Measurements from ENCODE around the gene RBM38.

The RBM38 gene

DNA sequence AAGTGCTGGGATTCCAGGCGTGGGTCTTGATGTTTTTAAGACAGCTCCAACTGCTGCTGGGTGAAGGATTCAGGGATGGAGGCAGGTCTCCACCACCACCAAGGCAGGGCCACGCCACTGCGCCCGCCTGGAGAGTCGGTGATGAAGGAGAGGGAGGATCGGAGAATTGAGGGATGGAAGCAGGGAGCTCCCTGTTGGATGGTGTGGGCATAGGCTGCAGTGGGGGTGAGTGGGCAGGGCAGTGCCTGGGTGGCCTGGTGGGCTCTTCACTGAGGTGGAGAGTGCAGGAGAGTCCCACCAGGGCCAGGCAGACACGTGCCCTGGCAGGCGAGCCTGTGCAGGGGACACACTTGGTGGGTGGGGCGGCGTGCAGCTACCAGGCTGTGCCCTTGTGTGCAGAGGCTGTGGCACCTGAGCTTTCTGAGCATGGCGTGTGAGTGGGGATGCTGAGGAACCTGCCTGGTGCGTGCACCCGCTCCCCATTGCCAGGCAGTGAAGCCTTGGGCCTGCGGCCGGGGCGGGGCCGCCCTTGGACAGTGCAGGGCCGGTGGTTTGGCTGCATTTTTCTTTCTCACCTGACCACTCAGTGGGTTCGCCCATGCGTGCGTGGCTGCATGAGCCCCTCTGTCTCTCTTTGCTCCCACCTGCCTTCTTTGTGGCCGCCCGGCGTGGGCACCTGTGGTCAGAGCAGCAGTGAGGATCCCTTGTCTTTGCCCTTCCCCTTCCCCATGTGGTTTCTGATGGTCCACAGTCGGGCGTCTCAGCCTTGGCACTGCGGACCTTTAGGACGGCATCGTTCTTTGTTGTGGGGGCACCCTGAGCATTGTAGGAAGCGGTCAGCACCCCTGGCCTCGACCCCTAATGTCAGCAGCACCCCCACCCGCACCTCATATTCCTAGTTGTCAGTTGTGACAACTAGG is 11.3 kb downstream of the RBM38 start:
- H3K4me3 ChIP-seq (ENCODE audit: low read depth, low read length): no peak overlapping the region

DNA sequence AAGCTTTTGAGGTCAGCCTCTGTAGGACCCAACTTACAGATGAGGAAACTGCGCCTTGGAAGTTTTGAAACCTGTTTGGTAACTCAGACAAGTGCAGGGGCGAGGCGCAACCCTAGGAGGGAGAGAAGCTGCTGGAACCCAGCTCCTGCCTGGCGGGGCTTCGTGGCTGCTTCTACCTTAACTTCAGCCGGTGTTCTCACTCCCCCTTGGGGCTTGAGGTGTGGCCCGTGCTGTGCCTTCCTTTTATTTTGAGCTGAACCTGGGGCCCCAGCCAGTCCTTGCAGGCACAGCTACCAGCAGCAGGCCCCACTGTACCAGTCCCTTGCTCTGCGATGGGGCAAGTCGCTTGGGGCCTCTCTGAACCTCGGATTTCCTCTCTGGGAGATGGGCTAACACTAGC is 12.0 kb downstream of the RBM38 start:
- no peak overlapping the region for H3K4me3 ChIP-seq (ENCODE audit: low read depth, low read length)

DNA sequence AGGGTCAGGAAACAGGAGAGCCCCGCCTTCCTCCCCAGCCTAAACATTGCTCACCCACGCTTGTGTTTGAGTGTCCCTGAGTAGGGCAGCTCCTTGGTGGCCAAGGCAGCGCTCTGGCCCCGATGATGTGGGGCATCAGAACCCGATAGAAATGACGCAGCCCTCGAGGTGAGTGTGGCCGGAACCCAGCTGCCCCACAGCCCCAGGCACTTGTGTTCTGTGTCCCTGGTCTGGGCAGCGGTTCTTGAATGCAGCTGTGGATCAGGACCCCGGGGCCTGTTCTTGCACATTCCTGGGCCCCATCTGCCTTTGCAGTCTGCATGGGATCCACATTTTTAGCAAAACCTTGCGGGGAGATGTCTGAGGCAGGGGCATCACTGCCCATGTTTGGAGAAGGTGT is 12.8 kb downstream of the RBM38 start:
- H3K4me3 ChIP-seq (ENCODE audit: low read depth, low read length): no peak overlapping the region

DNA sequence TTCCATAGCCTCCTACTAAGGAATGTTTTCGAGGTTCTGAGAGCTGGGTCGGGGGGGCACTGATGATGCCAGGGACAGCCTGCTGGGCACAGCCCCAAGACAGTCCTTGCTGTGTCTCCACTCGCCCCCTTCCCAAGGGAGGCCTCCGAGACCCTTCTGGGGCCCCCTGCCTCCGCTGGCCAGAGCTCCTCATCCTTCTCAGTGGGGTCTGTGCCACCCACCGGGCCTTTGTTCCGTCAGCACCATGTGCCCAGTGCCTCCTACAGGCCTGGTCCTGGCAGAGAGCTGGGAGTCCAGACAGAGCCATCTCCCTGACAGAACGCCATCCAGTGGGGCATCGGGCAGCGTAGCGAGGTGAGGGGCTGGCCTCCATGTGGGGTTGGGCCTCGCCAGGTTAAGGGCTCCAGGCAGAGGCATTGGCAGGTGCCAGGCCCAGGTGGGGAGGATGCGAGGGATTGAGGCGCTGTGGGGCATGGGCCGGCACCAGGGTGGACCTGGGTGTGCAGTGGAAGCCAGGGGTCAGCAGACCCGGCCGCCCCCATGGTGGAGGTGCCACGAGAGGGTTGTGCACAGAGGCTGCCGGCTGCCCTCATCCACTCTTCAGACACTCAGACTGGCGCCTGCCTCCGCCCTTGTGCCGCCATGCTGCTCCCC is 13.3 kb downstream of the RBM38 start:
- no peak overlapping the region for H3K4me3 ChIP-seq (ENCODE audit: low read depth, low read length)

DNA sequence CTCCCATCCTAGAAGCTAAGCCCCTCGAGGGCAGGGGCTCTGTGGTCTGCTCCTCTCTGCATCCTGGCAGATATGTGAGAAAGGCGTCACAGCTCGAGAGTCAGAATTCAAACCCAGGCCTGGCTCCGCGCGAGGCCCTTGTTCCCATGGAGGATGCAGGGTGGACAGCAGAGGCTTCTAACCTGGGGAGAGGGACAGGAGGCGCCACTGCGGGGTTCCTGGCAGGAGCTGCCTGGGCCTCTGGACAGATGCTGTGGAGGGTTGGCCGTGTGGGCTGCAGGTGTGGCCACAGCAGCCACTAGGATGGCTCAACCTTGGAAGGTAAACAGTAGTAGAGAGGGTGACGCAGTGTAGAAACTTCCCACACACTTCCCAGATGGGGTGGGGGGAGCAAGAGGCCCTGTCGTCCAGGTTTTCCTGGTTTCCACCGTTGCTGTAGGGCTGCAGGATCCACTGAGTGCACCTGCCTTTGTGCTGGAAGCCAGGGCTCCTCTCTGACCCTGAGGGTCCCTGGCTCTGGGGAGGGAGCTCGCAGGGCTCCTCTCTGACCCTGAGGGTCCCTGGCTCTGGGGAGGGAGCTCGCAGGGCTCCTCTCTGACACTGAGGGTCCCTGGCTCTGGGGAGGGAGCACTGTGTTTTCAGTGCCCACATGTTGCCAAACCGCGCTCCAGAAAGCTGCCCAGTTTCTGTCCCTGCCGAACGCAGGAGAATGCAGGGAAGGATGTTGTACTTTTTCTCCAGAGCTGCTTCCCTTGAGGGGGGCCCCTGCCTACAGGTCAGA is 14.2 kb downstream of the RBM38 start:
- H3K4me3 ChIP-seq (ENCODE audit: low read depth, low read length): no peak overlapping the region

DNA sequence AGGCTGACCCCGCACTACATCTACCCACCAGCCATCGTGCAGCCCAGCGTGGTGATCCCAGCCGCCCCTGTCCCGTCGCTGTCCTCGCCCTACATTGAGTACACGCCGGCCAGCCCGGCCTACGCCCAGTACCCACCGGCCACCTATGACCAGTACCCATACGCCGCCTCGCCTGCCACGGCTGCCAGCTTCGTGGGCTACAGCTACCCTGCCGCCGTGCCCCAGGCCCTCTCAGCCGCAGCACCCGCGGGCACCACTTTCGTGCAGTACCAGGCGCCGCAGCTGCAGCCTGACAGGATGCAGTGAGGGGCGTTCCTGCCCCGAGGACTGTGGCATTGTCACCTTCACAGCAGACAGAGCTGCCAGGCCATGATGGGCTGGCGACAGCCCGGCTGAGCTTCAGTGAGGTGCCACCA is 16.4 kb downstream of the RBM38 start:
- H3K4me3 ChIP-seq (ENCODE audit: low read depth, low read length): no peak overlapping the region

DNA sequence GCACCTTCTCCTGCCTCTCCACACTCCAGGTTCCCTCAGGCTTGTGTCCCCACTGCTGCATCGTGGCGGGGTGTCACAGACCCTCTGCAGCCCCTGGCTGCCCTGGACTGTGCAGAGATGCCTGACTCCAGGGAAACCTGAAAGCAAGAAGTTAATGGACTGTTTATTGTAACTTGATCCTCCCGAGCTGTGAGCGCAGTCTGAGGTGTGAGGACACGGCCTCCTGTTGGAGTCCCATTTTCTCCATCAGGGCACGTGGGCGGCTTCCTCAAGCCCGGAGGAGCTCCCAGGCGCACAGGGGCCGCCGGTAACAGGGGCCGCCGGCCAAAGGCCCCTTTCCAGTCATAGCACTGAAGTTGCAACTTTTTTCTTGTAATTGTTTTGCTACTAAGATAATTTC is 16.9 kb downstream of the RBM38 start:
- no peak overlapping the region for H3K4me3 ChIP-seq (ENCODE audit: low read depth, low read length)

DNA sequence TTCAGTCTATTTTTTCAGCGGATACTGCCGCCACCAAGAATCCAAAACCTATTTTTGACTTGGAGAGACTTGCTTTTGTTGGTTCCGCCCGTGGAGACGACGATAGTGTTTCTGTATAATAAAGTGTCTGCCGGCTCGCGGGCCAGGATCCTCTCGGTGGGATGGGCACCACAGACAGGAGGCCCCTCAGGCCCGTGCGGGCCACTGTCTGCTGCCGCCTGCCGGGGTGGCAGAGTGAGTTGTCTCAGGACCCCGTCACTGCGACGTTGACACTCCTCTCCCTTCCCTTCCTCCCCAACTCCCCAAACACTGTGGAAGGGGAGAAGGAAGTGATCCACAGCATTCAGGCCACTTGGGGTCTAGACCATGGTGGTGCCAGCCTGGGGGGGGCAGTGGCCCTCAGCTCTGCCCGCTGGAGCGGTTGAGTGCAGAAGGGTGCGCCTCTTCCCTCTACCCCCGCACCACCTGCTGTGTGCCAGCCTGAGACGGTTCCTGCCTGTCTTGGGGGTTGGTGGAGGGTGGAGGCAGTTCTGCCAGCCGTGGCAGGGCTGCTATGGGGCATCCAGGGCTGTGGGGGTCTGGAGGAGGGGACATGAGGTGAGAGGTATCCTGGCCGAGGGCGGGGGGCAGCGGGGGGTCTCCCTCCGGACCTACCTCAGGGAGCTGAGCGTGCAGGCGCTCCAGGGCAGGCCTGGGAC is 17.5 kb downstream of the RBM38 start:
- H3K4me3 ChIP-seq (ENCODE audit: low read depth, low read length): no peak overlapping the region

DNA sequence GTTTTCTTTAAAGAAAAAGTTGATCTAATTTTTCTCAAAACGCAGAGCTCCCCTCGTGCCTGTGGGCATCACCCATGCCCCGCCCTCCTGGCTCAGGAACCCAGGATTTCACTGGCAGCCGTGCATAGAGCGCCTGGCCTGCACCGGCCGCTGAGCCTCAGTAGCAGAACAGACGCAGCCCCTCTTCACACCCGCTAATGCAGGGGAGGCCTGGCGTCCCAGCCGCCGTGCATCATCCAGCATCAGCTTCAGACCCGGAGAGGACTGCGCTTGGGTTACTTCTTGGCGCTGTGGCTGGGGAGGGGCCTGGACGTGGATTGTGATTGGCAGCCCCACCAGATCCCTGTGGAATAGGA is 18.1 kb downstream of the RBM38 start:
- H3K4me3 ChIP-seq (ENCODE audit: low read depth, low read length): no peak overlapping the region

DNA sequence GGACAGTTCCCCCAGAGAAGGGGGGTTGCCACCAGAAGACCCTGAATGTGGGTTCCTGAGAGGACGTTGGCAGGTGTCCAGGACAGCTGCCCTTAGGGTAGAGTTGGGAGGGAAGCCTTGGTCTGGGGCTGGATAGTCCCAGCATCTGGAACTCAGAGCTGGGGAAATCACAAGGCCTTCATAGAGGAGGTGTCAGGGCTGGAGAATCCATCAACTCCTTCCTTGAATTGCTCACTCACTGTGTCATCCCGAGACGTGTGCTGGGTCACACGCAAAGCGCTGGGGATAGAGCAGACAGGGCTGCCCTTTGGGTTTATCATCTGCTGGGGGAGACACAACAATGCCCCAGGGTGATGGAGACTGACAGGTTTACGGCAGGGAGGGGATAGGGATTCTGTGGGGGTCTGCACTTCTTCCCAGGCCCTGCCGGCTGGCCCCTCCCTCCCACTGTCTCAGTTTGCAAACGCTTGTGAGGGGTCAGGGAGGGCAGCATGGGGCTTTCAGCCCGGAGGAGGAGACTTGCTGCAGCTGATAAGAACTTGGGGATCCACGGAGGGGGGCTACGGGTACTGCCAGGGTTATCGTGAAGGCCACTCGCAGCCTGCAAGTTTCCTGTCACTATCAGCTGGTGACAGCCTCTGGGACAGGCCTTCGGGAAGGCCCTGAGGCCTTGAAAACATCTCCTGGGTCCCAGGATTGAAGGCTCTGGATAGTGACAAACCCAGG is 18.6 kb downstream of the RBM38 start:
- no peak overlapping the region for H3K4me3 ChIP-seq (ENCODE audit: low read depth, low read length)

DNA sequence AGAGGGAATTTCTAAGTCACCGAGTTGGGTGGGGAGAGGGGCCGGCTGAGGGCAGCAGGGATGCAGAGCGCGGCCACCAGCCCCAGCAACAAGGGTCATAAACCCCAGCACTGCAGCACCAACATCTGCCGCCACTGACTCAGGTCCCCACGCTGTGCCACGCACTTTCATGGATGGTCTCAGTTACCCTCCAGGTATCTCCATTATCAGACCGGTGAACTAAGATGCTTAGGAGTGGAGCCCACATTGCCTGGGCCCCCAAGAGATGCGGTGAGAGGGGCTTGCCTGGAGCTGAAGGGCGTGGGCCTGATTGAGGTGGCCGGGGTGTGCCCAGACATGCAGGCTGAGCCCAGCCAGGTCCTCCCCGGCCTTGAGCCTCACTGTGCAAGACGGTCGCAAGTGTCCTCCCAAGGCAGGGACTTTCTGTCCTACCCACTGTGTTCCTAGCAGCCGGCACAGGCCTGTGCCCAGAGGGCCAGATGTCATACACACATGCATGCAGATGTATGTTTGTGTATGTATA is 19.3 kb downstream of the RBM38 start:
- H3K4me3 ChIP-seq (ENCODE audit: low read depth, low read length): no peak overlapping the region

DNA sequence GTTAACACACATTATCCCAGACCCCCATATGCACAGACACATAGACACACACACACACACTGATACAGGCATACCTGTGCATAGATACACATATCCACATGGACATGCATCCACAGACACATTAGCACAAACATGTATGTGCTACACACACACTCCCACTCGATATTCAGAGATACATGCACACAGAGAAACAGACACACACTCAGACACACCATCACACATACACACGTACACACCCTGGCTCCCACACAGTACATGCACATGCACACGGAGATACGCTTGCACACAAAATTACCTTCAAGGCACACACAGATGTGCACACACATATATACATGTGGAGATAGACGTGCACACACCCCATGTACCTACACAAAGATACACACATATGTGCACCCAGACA is 19.7 kb downstream of the RBM38 start:
- no peak overlapping the region for H3K4me3 ChIP-seq (ENCODE audit: low read depth, low read length)

DNA sequence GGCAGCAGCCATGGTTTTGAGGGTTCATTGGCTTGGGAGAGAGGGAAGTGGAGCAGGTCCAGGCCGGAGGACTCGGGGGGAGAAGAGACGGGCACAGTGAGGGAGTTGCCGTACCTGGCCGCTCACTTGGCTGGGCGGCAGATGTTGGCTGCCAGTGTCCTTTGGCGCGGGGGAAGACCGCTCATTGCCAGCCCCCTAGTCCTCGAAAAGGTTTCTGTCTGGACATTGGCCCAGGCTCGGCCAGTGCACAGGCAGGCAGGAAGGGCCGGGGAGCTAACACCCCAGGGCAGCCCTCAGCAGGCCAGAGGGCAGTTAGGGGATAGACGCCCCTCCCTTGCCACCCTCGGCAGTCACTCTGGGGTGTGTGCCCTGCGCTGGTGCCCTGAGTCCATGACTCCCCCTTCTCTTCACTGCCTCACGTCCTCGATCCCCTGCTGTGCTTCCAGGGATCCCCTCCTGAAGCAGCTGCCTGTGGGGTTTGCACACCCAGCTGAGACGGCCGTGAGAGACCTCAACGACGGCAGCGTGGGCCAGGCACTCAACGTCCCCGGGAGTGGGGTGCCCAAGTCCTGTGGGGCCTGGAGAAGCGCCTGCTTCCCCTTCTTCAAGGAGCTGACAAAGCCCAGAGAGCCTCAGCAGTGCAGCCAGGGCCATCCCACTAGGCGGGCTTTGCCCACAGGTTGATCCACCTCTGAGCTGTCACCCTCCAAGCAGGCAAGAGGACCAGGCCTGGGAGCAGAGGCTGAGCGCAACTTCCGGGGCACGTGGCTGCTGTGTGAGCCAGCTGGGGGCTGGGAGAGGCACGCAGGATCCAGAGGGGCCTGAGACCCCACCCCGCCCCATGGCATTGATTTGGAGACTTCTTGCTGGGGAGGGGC is 20.4 kb downstream of the RBM38 start:
- no peak overlapping the region for H3K4me3 ChIP-seq (ENCODE audit: low read depth, low read length)

DNA sequence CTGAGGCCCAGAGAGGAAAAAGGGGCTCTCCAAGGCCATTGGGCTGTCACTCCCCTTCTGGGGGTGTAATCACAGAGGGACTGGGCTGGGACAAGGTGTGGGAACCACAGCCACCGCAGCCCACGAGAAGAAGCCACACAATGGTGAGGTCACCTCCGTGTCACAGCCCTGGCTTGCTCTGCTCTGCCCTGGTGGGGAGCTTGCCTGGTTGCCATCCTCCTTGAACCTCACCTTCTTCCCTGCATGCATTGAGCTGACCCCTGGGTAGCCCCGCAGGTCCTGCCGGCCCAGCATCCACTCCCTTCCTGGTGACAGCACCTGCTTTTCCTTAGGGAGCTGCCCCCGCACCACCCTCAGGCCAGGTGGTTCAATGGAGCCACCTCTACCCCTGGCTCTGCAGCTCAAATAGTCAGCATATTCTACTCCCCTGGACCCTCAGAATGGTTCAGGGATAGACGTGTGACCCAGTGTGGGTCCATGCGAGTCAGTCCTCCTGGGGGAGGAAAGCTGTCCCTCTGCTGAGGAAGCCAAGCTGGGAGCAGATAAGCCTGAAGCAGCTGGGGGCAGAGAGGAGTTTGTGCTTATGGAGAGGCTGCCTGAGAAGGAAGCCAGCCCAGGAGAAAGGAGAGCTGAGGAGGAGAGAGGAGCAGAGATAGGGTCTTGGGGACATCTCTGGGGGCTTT is 21.3 kb downstream of the RBM38 start:
- no peak overlapping the region for H3K4me3 ChIP-seq (ENCODE audit: low read depth, low read length)

DNA sequence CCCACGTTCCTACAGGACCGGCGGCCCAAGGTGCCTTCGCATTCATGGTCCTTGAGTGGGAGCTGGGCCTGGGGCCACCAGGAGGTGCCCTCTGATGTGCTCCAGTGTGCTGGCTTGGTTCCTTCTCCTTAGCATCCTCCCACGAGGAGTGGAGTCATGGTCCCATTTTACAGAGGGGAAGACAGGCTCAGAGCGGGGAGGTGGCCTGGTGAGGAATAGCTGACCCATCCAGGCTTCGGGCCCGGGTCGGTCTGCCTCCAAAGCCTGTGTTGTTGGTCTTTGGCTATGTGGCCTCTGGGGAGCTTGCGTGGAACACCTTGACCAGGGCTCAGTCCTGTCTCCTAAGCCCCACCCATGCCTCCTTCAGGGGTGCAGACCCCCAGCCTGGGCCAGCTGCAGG is 22.8 kb downstream of the RBM38 start:
- H3K4me3 ChIP-seq (ENCODE audit: low read depth, low read length): no peak overlapping the region

DNA sequence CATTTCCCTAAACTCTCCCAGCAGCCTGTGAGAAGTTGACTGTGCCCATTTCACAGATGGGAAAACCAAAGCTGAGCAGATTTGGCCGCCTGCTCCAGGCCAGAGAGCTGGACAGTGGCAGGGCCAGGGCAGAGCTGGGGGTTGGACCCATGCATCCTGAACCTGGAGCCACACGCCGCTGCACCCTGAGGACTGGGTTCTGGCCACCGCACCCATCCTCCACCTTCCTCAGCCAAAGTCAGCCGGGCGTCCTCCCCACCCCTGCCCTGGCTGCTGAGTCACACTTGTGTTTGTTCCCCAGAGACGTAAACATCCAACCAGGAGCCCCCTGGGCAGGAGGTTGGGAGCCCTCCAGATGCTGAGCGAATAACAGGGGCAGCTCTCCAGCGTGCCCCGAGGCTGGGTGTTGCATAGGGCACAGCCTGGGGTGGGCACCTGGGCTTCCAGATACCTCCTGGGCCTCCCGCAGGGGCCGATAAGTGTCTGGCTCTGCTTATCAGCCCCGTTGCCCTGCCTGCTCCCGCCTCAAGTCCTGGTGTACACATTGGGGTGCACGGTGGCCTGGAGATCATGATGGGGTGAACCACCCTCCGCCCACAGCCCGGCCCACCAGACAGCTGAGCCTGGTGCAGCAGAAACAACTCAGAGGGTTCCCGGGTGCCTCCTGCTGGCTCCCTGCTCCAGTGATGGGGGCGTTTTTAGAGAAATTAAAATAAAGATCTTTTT is 23.8 kb downstream of the RBM38 start:
- H3K4me3 ChIP-seq (ENCODE audit: low read depth, low read length): no peak overlapping the region

DNA sequence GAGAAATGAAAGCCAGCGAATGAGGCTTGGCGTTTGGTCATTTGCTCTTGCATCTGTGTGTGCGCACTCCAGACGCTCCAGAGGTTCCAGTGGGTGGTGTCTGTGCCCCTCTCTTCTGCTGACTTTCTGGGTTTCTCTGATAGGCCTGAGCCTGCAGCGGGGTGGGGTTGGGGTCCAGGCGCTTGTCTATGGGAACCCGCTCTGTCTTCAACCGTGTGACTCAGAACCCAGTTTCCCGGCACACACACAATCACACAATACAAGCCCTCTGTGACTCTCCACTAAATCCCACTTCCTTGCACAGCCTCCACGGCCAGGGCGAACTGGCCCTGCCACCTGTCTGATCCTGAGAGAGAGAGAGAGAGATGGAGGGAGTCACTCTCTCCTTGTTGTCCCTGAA is 24.6 kb downstream of the RBM38 start:
- H3K4me3 ChIP-seq (ENCODE audit: low read depth, low read length): no peak overlapping the region

All from iPS-11a (cell line).